ENCODE measurements around the gene IL1B. TPM values are rescaled to one million over a fixed set of nuclear protein-coding genes. Genes with fewer than 3 reads are reported as not detected.

Gene IL1B
- total and polyA plus RNA-seq, 2 donors (not counting 3 experiments of a cell fraction or from before 2014, with no cell fraction given), result 0.25 TPM; not detected in 1

GRCh38 chr2:112789186-112789585 is 47.4 kb downstream of the IL1B start:
- no peaks in the 10 kb centered on the region for H3K79me2 ChIP-seq (ENCODE audit: control insufficient read depth, insufficient read depth, low read length)
- no peaks in the 10 kb centered on the region for H4K20me1 ChIP-seq (replicated peaks; ENCODE audit: control insufficient read depth, extremely low read depth, insufficient read depth, low read length)
- TF ChIP-seq POLR2AphosphoS5 (IDR thresholded peaks at IDR 0.05; ENCODE audit: insufficient read depth, low read depth, low read length), result no peak
- no peak for TF ChIP-seq MYC (IDR thresholded peaks at IDR 0.05; ENCODE audit: low read depth, low read length)
- no peak for TF ChIP-seq EZH2 (IDR thresholded peaks at IDR 0.05; ENCODE audit: borderline replicate concordance, low read depth, low read length, severe bottlenecking)
- TF ChIP-seq FOS (IDR thresholded peaks at IDR 0.05; ENCODE audit: borderline replicate concordance, insufficient read depth, low read length), result no peak
- no peak for TF ChIP-seq POLR2A (IDR thresholded peaks at IDR 0.05; ENCODE audit: low read depth, low read length)
- no peak for TF ChIP-seq JUN (IDR thresholded peaks at IDR 0.05; ENCODE audit: borderline replicate concordance, insufficient read depth, insufficient read length, low read depth)
- no peak for TF ChIP-seq CTCF (IDR thresholded peaks at IDR 0.05; ENCODE audit: extremely low read depth in 1 of 2, insufficient read depth in 1 of 2, low read depth in 1 of 2, low read length in 2 of 2)
- TF ChIP-seq GATA2 (IDR thresholded peaks at IDR 0.05; ENCODE audit: insufficient read depth, insufficient read length, low read depth, low read length), result no peak
- TF ChIP-seq MAX (IDR thresholded peaks at IDR 0.05; ENCODE audit: insufficient read depth, insufficient read length), result no peak
- no peaks in the 10 kb centered on the region for H3K36me3 ChIP-seq (ENCODE audit: control insufficient read depth in 2 of 2, extremely low read depth in 1 of 2, insufficient read depth in 2 of 2, low read length in 2 of 2)
- no peak for FAIRE-seq
- H2AFZ ChIP-seq (ENCODE audit: low read depth, low read length), result no peak overlapping the region
- POLR2A ChIA-PET, result interaction anchor here (0.6 kb wide), 1 partner anchor 93 kb away, joined by 5 read pairs; no protein-coding TSS in a partner anchor
- H3K9me1 ChIP-seq (replicated peaks; ENCODE audit: control insufficient read depth, extremely low read depth, insufficient read depth, low read length), result no peaks in the 10 kb centered on the region
- H3K9me3 ChIP-seq (replicated peaks; ENCODE audit: control insufficient read depth, insufficient read depth, low read length), result no peaks in the 10 kb centered on the region
- DNase-seq (ENCODE audit: low read depth, low spot score), result no peak
- H3K4me1 ChIP-seq (ENCODE audit: control insufficient read depth, extremely low read depth, insufficient read depth, low read length), result peaks cover 39% of the 10 kb centered on the region
- dilution Hi-C loops (cut with MboI; ENCODE audit: extremely low pct_ligation_motif_present, low sequenced_read_pairs) (no loop called here), intact Hi-C loops (cut with micrococcal nuclease) (no loop called here)
- no peaks in the 10 kb centered on the region for H3K27me3 ChIP-seq (ENCODE audit: control insufficient read depth in 2 of 2, insufficient read depth in 2 of 2, low read length in 2 of 2)
- CTCF ChIA-PET, result interaction anchor here (1.1 to 1.2 kb wide), 2 partner anchors 21 to 152 kb away, joined by 5 to 6 read pairs; no protein-coding TSS in a partner anchor
- H3K4me3 ChIP-seq (replicated peaks in 1 of 3; ENCODE audit: insufficient read depth in 1 of 3, low read depth in 1 of 3, low read length in 3 of 3), result no peak overlapping the region
- no peak overlapping the region for H3K9ac ChIP-seq (replicated peaks; ENCODE audit: extremely low read depth, insufficient read depth, low read length)
- no peak overlapping the region for H3K4me2 ChIP-seq (ENCODE audit: insufficient read depth, low read length)
- H3K27ac ChIP-seq (ENCODE audit: insufficient read depth, low read depth, low read length), result no peak overlapping the region
- BruUV-seq (replicated peaks), result no TSS peak
